Stimulated activated CD4-positive, alpha-beta T cell treated with anti-CD3 and anti-CD28 coated beads, Interleukin-15, amount 100 ng/mL, for 1 hour (primary cell): ENCODE data around the gene NIPAL3.

Experiments used
- DNase-seq, 2 donors: peaks; one replicate each; pipeline ENCODE4 v3.0.0-alpha.2; 2020; ENCODE audit warnings: low read depth in 1 of 2, low spot score in 1 of 2

The NIPAL3 gene

DNA sequence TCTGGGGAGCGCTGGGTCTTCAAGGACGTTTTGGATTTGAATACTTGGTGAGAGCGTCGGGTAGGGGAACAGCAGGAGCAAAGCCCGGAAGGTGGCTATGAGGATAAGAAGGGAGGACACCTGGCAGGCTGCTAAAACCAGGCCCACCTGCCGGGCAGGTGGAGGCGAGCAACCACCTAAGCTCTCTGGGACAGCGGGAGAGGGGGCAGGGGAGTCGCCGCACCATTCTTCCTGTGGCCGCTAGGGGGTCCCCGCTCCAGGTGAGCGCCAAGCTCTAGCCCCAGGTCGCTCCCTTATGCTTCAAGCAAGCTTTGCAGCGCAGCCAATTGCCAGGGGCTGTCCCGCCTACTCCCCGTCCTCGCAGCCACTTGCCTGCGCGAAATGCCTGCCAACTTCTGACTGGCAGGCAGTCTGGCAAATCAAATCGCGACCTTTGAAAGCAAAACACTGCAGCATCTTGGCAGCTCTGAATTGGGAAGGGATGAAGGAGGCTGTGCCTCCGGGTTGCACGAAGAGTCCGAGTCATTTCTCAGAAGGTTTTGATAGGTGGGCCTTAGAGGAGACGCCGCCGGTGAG lies at the start of gene NIPAL3:
NIPAL3 (plus strand) TSS at position 469 of the 576 bp plus-strand sequence. CDS start 3,746 bp downstream, outside the sequence.
- peak; percentile 89 to 95 for DNase-seq

DNA sequence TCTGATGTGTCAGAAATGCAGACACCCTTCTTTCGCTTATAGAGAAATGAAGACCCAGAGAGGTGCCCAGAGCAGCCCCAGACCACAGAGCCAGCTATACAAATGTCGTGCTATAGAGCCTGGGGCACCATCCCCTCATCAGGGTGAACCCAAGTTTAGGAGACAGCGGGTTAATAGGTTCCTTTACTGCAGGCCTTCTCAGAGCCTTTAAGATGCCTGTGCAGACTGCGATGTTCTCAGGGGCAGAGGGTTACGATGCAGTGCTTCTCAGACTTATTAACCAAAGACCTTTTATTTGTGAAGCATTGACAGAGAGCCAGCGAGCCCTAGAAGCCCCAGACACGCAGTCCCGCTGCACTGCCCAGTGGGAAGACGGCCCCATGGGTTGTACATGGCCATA lies 48.9 kb upstream of the NIPAL3 start:
- no peak for DNase-seq

DNA sequence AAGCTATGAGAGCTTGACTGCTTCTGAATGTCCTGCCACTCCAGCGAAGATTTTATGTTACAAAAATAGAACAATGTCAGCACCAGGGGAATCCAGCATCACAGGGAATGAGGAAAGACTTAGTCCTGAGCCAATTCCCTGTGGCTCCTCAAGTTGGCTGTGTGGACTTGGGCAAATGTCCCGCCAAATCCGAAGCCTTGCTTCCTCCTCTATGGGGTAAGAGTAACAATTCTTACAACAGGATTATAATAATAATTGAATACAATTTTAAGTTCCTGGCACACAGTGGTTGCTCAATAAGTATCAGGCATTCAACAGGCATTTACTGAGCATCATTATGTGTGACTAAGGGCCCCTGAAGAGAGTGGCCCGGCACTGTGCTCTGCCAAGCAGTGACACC lies 46.4 kb upstream of the NIPAL3 start:
- no peak for DNase-seq

DNA sequence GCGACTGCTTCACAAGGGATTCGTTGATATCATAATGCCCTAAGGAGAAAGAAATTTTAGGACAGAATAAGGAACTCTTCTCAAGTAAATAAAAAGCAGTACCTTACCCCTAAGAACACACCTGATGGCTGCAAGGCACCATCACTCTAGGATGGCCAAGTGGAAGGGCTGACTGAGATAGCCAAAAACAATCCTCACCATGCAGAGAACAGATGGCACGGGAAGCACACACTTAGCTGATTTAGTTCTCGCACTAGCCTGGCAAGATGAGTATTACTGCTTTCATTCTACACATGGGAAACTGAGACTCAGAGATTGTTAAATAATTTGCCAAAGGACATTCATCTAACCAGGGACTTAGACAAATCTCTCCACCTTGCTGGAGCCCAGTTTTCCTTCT lies 45.8 kb upstream of the NIPAL3 start:
- DNase-seq, result no peak

DNA sequence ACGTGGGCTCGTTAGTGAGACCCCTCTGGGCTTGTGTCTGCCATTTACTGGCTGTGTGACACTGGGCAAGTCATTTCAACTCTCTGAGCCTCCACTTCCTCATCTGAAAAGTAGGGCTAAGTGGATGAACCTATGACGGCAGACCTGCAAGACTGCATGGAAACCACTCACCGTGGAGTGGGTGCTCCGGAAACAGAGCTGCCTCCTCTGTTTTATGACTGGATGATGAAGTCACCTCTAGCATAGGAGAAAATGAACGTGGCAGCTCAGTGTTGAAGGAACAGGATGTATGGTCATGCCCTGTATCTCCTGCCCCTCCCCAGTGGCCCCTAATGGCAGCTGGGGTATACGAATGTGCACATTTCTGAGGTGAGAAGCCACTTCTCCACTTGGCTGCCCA lies 42.6 kb upstream of the NIPAL3 start:
- DNase-seq, result no peak

DNA sequence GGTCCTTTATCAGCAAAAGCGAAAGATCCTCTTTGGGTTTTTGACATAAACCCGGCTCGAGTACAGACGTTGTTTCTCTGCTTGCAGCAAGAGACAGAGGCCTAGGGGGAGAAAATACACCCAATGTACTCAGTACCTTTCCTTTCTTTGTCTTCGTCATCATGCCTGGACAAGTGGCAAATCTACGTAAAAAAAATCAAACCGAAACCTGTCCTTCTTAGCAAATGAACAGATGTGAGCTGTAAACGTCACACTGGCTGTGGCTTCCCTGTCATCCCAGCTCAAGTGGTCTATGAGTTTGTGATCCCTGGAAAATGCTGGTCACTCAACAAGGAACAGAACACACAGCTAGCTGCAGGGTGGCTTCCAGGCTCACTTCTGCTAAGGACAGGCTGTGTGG lies 41.9 kb upstream of the NIPAL3 start:
- no peak for DNase-seq

DNA sequence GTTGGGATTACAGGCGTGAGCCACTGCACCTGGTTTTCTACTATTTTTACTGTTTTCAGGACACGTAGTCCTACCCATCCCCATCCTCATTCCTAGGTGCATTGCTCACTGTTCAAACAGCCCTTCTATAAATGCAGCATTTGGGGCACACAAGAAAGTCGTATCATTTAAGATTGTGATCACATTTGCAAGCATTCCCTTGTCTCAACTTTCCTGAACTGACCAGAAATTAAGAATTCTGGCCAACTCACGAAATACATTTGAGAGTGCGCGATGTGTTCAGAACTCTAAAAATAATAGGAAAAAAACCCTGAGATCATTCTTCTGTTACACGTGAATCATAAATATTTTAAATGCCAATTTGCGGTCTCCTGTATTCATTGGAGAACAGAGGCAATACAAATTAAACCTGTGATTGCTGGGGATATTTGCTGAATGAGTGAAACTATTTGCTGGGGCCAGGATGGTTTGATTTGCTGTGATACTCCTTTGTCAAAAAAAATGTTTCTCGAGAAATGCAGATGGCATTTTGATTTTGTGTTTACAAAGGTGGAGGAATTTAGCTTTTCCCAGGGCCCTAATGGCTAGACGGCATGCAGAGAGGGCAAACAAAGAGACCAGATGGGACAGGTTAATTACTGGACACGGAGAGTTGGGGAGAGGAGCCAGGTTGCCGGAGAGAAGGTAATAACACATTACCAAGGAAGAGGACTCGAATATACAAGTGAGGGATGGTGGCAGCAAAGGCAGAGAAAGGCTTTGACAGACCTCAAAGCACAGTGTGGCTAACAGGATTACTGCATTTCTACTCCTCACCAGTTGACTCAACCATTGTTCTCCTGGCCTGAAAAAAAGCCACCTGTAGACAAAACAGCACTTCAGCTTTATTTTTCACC lies 40.5 kb upstream of the NIPAL3 start:
- DNase-seq, result no peak

DNA sequence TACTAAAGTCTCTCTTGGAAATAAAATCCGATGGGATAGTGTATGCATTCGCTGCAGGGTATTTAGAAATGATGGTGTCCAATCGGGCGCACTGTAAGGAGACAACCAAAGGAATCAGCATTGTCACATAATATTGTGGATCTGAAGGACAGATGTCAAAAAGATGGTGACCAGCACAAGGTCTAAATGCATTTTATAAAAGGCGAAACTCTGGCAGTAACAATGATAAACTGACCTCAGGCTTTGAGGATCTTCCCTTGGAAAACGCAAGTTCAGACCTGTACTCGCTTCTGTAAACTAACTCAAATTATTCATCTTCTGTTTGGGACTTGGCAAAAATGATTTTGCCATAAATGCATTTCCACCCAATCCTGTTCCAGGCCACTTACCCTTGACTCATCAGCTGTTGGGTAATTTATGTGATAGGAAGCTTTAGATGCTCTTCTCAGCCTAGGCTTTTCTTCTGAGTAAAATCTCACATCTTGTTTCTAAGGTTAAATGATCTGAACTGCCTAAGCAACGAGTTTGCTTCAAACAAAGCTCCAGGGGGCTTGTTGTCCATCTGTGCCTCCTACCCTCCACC lies 35.8 kb upstream of the NIPAL3 start:
- no peak for DNase-seq

DNA sequence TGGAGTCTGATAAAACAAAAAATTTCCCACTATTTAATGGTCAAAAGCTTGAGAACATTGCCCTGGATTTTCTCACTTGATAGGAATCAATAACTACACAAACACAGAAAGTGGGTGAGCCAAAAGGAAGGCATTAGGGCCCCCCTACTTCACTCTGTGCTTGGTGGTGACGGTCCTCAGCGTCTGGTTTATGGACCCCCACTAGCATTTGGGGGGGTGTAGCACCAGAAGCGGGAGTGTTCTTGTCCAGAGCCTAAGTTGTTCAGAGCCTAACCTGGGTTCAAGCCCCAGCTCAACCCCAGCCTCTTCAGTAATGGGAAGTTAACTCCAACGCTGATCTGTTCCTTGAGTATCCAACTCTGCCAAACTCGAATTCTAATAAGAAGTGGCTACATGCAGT lies 35.1 kb upstream of the NIPAL3 start:
- DNase-seq, result no peak

DNA sequence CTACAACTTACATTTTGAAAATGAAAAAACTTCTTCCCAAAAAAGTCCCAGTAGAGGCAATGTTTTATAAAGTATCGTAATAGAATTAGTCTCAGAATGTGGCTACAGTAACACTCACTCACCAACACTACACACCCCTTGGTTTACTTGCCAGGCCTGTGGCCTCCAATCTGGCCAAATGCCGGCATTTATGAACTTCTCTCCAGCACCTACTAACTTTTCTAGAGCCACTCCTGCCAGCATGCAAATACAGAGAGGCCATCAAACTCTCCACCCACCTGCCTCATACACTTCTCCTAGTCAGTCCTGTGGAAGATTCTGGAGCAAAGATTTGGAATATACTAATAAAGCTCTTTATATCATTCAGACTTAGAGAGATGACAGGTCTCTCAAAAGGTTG lies 34.3 kb upstream of the NIPAL3 start:
- DNase-seq, result no peak

DNA sequence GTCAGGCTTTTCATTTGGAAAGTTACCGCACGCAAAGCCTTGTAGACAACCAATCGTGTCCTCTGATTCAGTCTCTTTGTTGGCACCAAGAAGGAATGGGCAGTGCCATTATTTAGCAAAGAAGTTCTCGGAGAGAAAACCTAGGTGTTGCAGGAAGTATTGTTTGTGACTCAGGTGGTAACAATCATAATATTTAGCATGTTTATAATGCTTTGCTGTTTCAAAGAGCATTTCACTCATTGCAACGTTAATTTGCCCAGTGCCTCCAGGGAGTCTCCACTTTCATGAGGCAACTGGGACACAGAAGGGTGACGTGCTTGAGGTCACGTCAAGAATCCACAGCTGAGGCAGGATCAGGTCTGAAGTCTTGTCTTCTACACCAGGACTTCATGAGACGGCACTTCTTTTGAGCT lies 33.4 kb upstream of the NIPAL3 start:
- DNase-seq, result no peak

DNA sequence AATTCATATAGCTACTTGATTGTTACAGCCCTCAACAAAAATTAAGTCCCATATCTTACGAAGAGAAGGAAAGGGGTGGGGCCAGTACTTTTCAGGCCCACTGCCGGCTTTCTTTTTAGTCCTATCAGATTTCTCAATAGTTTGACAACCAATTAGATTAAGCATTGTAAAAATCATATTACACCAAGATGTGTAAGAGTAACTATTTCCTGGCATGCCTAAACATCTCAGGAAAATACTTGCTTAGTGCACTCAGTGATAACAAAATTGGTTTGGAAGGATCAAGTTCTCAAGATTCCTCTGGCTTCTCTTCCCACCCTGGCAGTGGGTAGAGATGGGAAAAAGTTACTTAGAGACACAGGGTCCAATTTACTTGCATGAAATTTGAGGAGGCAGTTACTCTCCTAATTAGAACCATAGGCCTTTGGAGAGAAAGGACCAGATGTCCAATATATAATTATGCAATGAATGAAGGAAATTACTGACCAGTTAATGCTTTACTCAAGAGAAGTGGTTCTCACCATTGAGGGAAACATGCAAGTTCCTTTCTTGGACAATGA lies 32.1 kb upstream of the NIPAL3 start:
- no peak for DNase-seq

DNA sequence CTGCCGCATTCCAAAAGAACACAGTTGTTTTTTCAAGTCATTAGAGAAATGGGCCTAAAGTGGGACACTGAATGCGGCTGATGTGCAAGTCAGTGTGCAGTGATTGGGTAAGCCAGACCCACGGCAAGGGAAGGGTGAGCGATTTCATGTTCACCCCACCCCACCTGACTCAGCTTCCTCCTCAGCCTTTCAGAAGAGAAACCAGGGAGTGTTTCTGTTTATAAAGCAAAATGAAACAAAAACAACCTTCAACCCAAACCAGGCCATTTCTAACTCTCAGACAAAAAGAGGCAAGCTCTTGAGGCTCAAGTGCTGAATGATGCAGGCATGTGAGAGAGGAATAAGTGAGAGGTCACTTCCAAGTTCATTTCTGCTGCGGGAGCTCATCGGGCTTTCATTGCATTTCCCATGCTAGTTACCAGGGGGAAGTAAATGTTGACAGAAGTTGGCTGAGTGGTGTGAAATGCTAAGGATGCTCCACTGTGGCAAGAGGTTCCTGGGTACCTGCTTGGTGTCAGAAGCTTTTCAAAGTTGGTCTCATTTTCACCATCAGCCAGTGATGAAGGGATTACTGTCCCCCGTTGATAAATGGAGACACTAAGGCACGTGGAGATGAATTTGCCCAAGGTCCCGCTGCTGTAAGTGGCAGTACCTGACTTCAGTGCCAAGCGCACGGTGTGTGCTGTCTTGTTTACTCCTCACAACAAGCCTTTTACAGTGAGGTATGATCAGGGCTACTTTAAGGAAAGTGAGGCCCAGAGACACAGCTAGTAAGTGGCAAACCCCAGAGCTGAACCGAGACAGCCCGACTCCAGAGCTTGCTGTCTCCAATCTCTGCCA lies 31.1 kb upstream of the NIPAL3 start:
- DNase-seq, result no peak

DNA sequence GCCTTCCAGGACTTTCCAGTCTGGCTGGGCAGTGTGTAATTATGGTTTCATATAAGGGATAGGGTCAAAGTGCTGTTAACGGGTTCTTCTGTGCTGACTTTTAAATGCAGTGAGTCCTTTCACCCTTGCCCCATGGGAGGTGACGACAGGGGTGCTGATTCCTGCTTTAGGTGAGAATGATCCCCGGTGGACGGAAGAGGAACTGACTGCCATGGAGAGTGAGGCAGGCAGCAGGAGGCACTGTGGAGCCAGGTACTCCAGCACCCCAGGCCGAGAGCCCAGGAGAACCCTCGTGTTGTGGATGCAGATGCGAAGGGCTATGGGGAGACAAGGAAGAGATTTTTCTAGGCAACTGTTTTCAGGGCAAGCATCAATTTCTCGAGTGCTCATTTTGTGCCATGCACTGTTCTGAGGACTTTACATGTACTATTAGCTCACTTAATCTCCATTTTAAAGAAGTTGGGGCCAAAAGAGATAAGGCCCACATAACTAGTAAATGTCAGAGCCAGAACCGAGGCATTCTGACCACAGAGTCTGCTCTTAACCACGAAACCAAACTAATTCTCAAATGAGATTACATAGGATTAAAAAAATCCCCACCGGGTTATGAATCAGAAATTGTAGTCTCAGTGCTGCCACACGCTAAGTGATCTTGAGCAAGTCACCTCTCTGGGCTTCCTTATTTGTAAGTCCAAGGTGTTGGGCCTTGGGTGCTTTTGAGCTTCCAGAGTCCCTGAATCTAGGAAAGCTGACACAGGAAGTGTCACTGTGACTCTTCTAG lies 30.3 kb upstream of the NIPAL3 start:
- no peak for DNase-seq

DNA sequence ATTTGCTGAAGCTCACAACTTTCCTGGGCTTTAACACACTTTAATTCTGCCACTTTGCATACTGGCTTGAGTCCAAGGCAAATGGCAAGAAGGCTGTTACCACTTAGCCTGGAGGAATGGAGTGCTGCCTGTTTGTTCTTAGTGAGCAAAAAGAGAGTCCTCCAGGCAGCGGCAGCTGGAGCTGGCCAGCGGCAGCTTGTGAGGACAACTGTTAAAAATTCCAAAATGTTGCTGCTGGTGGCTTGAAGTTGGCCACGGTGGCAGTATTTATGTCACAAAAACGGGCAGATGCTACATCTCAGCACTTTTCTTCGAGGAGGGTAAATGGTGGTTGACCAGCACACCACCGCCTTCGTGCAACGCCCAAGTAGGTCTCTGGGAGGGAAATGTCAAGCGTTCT lies 29.4 kb upstream of the NIPAL3 start:
- DNase-seq, result no peak

DNA sequence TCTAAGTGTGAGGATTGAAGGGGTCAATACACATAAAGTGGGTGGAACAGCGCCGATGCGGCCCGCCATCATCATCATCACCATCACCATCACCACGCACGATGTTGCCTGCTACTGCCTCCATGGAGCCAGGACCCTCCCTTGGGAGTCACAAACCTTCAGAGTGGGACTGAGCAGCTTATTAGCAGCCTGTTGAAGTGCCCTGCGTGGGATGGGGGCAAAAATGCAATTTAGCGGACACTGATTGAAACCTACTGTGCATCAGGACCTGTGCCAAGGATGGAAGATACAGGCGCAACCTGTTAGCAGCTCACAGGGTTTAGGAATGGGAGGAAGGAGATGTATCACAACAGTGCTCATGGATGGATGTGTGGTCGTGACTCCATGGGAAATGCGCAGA lies 28.7 kb upstream of the NIPAL3 start:
- DNase-seq, result no peak

DNA sequence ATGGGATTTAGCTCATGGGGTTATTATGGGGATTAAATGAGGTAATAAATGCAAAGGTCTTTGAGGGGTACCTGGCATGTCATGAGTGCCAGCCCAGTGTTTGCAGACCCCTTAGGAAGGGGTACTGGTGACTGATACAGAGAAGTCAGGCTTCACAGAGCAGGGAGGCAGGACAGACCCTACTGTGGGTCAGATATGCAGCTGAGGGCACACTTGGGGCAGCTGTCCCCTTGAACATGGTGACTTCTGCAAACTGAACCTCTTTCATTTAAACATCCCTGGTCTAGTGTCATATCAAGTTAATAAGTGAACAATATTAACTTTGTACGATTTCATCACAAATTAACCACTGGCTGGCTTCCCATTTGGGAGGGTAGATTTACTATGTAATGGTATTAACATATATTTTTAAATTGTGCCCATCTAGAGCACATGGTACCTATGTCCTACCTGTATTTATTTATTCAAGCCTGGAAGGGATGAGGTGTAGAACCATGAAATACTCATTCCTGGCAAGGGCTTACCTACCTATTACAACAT lies 27.9 kb upstream of the NIPAL3 start:
- DNase-seq, result no peak

DNA sequence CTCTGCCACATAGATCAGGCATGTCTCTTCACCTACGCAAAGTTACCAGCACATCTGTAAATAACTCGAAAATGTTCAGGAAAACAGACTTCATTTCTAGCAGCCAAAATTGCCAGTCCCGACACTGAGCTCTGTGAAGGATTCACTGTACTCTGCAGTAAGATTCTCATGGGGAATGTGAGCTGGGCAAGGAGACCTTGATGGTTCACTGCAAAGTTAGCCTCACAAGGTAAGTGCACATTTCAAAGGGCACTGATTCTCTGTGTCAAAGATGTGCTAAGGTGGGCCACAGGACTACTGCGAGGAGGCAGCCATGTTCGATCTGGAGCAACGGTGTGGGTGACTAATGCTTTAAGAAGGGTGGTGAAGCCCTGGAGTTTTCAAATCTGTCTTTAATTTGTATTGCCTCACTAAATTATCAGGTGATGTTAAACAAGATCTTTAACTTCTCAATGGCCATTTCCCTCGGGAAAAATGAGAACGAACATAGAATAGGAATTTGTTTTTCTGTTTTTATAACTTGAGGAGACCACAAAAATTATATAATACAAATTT lies 27.2 kb upstream of the NIPAL3 start:
- DNase-seq, result no peak

DNA sequence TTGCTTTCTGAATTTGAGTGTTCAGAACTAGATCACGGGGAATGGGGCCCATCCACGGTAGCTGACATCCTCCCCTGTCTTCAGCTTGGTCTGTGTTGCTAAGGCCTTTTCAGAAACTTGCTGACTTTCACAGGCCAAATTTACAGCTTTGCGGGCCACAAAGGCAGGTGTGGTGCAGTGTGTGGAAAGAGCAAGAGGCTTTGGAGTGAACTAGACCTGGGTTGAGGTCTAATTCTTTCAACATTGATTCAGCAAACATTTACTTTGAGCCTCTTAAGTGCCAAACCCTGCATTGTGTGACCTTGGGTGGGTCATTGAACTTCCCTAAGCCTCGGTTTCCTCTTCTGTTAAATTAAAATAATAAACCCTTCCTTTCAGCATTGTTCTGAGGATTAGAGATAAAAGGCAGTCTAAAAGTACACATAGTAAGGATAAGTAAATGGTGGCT lies 26.3 kb upstream of the NIPAL3 start:
- DNase-seq, result no peak
